ENCODE results near the gene DRP2. TPM values are rescaled to one million over a fixed set of nuclear protein-coding genes. Genes with fewer than 3 reads are reported as not detected.

The DRP2 gene
- total RNA-seq, 1 donor from 2014 or later: not detected

DNA sequence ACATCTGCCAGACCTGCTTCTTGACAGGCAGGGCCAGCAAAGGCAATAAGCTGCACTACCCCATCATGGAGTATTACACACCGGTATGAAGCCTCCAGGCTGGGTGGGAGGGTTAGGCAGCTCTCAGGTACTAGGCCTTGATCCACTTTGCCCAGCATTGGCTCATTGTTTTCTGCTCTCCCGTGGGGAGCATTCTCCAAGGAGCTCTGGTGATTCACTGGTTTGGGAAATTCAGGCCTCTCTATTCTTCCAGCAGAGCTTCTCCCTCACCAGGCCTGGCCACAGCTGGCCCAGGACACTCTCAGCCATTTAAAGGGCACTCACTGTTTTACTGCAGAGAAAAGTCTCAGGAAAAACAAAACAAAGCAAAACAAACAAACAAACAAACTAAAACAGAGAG is 33.0 kb downstream of the DRP2 start:
- Histone ChIP-seq H3K36me3 (no peaks in the 10 kb centered on the region), H3K9me3 (no peaks in the 10 kb centered on the region), H3K4me1 (no peaks in the 10 kb centered on the region), H3K27ac (no peak overlapping the region), H3K4me3 (no peak overlapping the region), H3K27me3 (ENCODE audit: low read depth) (no peaks in the 10 kb centered on the region)
- TF ChIP-seq, protein P1, sequence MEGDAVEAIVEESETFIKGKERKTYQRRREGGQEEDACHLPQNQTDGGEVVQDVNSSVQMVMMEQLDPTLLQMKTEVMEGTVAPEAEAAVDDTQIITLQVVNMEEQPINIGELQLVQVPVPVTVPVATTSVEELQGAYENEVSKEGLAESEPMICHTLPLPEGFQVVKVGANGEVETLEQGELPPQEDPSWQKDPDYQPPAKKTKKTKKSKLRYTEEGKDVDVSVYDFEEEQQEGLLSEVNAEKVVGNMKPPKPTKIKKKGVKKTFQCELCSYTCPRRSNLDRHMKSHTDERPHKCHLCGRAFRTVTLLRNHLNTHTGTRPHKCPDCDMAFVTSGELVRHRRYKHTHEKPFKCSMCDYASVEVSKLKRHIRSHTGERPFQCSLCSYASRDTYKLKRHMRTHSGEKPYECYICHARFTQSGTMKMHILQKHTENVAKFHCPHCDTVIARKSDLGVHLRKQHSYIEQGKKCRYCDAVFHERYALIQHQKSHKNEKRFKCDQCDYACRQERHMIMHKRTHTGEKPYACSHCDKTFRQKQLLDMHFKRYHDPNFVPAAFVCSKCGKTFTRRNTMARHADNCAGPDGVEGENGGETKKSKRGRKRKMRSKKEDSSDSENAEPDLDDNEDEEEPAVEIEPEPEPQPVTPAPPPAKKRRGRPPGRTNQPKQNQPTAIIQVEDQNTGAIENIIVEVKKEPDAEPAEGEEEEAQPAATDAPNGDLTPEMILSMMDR (IDR thresholded peaks at IDR 0.05): no peak
- intact Hi-C loops (cut with DNase I): no loop called here
- DNase-seq: no peak
- no peak for ATAC-seq

DNA sequence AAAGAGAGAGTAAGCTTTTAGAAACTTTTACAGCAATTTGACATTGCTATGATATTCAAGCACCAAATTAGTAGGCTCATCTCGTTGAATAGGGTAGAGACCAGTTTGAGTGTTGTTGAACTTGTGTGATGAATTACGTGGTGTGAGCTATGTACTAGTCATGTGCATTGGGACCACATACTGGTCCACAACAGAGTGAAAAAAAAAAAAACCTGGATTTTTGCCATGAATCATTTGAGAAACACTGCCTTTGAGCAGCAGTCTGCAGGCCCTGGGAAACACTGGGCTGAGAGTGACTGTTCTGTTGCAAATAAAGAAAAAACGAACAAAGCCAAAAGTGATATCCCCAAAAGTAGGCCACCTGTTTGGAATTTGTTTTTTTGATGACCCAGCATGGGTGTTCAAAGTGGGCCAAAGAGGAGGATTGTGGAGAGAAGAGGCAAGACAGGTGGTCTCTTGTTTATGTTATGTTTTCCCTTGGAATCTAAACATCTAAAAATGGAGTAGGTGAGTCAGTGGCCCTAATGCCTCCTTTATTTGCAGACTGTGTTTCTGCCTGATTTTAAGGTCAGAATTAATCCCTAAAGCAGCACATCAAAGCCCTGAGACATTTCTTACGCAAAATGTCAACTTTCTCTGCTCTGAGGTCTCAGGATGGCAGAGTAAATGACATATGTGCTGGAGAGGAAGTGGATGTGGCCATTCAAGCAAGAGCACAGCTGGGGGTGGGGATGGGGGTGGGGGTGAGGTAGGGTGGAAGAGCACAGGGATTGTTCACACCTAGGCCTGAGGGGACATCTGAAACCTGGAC is 38.1 kb downstream of the DRP2 start:
- no peaks in the 10 kb centered on the region for H3K9me3 ChIP-seq
- intact Hi-C loops (cut with DNase I): no loop called here
- H3K27ac ChIP-seq: no peak overlapping the region
- TF ChIP-seq, protein P1 (IDR thresholded peaks at IDR 0.05): no peak
- no peak overlapping the region for H3K4me3 ChIP-seq
- H3K27me3 ChIP-seq (ENCODE audit: low read depth): no peaks in the 10 kb centered on the region
- ATAC-seq (no peak), DNase-seq (no peak)
- H3K4me1 ChIP-seq: no peaks in the 10 kb centered on the region
- no peaks in the 10 kb centered on the region for H3K36me3 ChIP-seq

DNA sequence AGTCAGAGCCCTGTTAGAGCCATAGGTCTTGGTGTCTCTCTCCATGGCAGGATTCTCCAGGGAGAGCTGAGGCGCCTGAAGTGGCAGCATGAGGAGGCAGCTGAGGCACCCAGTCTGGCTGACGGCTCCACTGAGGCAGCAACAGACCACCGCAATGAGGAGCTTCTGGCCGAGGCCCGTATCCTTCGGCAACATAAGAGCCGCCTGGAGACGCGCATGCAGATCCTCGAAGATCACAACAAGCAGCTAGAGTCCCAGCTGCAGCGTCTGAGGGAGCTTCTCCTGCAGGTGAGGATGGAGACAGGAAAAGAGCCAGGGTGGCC is 38.6 kb downstream of the DRP2 start:
- Histone ChIP-seq H3K4me3 (no peak overlapping the region), H3K27me3 (ENCODE audit: low read depth) (no peaks in the 10 kb centered on the region), H3K27ac (no peak overlapping the region), H3K9me3 (no peaks in the 10 kb centered on the region), H3K4me1 (no peaks in the 10 kb centered on the region), H3K36me3 (no peaks in the 10 kb centered on the region)
- no peak for ATAC-seq
- TF ChIP-seq, protein P1 (IDR thresholded peaks at IDR 0.05): no peak
- no peak for DNase-seq
- intact Hi-C loops (cut with DNase I): no loop called here

DNA sequence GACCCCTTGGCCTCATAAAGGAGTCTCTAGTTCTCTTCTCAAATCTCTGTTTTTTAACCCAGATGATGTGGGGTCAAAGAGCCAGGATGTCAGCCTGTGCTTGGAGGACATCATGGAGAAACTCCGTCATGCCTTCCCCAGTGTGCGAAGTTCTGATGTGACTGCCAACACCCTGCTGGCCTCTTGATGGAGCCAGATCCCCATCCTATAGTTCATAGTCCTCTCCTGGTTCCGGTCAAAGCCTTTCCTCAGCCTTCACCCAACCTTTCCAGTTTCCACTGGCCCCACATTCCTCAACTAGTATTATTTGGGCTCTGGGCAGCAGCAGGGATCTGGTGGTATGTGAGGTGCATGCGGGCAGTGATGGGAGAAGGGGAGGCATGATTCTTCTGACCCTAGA is 40.8 kb downstream of the DRP2 start:
- Histone ChIP-seq H3K27me3 (ENCODE audit: low read depth) (no peaks in the 10 kb centered on the region), H3K9me3 (no peaks in the 10 kb centered on the region), H3K4me1 (no peaks in the 10 kb centered on the region), H3K36me3 (no peaks in the 10 kb centered on the region), H3K27ac (no peak overlapping the region), H3K4me3 (no peak overlapping the region)
- TF ChIP-seq, protein P1 (IDR thresholded peaks at IDR 0.05): no peak
- DNase-seq (no peak), ATAC-seq (no peak)
- intact Hi-C loops (cut with DNase I): no loop called here

DNA sequence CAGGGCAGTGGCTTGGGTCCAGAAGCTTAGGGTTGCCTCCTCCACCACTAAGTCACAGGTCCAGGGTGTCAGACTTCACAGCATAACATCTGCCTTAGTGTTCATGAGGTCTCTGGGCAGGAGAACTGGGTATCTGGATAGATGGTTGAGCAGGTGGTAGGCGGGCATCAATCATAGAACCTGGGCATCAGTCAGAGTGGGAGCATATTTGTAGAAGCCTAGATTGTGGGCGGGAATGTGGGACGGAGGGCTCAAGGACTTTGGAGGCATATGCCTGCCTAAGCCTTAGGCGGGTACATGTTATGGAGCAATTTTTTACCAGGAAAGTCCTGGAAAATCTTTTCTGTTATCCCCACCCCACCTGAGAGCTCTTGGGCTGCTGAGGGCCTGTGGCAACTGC is 43.0 kb downstream of the DRP2 start:
- H3K4me1 ChIP-seq: no peaks in the 10 kb centered on the region

More for the DNA sequence above, 43.0 kb downstream of the DRP2 start:
- no peak for ATAC-seq
- H3K27me3 ChIP-seq (ENCODE audit: low read depth): no peaks in the 10 kb centered on the region
- H3K36me3 ChIP-seq: no peaks in the 10 kb centered on the region
- TF ChIP-seq, protein P1 (IDR thresholded peaks at IDR 0.05): no peak
- no peak overlapping the region for H3K27ac ChIP-seq
- intact Hi-C loops (cut with DNase I): no loop called here
- H3K9me3 ChIP-seq: no peaks in the 10 kb centered on the region
- no peak overlapping the region for H3K4me3 ChIP-seq
- no peak for DNase-seq

Data from lower lobe of right lung (tissue), 2 donors.